GM19372 (cell line): ENCODE data around the gene DNAAF5.

Experiments
- ATAC-seq: cut with Tn5 transposase; IDR thresholded peaks from one replicate; pipeline ENCODE4 v1.9.1; 2021; ENCODE audit warnings: mild to moderate bottlenecking, low read depth, moderate library complexity; ENCODE audit not compliant: unreplicated experiment

The DNAAF5 gene

DNA sequence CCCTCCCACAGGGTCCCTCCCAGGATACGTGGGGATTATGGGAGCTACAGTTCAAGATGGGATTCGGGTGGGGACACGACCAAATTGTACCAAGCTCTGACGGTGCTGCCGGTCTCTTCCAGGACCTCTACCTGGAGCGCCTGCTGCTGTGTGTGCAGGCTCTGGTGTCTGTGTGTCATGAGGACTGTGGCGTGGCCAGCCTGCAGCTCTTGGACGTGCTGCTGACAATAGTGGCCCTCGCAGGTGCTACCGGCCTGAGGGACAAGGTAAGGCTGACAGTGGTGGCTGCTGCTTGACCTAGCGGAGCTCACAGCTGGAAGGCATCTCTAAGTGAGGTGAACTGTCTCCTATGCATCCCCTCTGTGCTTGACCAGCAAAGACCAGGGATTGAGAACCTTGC is 35.1 kb downstream of the DNAAF5 start:
- ATAC-seq: no peak

DNA sequence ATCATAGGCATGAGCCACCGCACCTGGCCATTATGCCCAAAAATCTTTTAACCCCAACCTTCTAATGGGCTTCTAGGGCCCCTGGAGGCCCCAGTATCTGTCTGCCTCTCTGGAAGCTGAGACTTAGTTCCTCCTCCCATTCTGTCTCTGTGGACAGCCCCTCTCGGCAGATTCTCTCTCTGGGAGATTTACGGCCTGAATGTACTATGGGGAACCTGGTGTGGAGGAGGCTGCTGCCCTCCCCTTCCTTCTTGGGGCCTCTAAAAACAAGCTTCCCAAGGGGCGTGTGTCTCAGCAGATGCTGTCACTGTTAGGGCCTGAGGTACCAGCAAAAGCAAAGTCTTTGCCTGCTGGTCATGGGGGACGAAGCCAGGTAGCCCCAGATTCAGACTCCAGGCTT is 36.4 kb downstream of the DNAAF5 start:
- no peak for ATAC-seq

DNA sequence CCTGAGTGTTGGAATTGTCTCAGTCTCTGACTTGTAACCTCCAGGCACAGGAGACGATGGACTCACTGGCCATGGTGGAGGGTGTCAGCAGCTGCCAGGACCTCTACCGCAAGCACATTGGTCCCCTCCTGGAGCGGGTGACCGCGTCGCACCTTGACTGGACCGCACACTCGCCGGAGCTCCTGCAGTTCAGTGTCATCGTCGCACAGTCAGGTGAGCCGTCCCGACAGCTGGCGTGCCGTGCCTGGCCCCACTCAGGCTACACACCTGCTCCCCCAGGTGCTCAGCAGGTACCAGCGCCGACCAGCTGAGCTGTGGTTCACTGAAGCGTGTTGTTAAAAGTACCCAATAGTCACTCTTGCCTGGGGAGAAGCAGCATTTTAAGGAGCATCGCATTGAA is 37.3 kb downstream of the DNAAF5 start:
- no peak for ATAC-seq

DNA sequence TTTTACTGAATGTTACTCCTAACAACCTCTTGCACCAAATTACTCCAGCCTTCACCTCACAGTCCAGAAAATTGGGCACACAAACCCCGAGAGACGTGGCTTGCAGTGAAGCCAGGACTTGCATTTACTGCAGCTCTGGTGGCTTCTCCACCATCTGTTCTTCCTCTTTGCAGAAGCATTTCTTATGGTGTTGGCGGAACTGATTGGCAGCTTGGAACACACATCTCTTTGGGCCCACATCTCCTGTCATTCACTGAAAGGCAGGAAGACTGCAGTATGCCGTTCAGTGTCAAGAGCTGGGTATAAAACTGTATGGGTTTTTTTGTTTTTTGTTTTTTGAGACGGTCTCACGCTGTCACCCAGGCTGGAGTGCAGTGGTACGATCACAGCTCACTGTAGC is 38.9 kb downstream of the DNAAF5 start:
- no peak for ATAC-seq

DNA sequence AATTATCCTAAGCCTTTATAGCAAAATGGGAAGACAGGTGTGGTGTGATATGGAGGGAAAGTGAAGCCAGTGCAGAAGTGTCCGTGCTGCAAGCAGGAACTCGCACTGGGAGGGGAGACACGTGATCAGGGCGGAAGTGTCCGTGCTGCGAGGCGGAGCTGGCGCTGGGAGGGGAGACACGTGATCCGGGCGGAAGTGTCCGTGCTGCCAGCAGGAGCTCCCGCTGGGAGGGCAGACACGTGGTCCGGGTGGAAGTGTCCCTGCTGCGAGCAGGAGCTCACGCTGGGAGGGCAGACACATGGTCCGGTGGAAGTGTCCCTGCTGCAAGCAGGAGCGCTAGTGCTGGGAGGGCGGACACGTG is 41.1 kb downstream of the DNAAF5 start:
- ATAC-seq: no peak

DNA sequence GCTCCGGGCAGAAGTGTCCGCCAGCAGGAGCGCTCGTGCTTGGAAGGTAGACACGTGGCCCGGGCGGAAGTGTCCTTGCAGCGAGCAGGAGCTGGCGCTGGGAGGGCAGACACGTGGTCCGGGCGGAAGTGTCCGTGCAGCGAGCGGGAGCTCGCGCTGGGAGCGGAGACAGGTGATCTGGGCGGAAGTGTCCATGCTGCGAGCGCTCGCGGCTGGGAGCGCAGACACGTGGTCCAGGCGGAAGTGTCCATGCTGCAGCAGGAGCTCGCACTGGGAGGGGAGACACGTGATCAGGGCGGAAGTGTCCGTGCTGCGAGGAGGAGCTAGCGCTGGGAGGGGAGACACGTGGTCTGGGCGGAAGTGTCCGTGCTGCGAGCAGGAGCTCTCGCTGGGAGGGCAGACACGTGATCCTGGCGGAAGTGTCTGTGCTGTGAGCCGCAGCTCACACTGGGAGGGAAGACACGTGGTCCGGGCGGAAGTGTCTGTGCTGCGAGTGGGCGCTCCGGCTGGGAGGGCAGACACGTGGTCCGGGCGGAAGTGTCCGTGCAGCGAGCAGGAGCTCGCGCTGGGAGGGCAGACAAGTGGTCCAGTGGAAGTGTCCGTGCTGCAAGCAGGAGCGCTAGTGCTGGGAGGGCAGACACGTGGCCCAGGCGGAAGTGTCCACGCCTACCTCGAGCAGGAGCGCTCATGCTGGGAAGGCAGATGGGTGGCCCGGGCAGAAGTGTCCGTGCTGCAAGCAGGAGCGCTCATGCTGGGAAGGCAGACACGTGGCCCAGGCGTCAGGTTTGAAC is 41.6 kb downstream of the DNAAF5 start:
- no peak for ATAC-seq

DNA sequence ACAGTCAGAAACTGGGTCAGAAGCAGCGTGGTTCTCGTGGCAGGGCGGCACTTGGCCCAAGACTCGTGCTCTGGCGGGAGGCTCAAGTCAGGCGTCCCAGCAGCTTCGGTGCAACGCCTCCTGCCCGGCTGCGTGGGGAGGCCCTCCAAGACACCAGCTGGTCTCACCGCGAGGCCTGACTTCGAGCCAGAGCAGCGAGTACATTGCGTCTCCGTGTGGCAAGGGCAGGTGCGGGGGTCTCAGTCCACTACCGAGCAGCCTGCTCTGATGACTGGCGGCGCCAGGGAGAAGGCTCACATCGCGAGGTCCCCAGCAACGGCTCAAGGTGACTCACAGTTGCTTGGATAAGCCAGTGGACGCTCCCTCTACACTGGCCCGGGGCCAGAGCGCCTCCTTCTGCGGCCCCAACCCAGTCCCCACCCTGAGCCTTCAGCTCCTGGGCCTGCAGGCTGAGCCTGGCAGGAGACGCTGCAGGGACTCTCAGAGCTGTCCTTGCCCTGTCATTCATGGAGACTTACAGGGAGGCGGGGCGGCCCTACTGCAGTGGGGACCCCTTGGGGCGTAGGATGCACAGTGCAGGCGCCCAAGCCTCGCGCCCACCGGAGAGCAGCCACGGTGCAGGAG is 42.5 kb downstream of the DNAAF5 start:
- ATAC-seq: no peak

DNA sequence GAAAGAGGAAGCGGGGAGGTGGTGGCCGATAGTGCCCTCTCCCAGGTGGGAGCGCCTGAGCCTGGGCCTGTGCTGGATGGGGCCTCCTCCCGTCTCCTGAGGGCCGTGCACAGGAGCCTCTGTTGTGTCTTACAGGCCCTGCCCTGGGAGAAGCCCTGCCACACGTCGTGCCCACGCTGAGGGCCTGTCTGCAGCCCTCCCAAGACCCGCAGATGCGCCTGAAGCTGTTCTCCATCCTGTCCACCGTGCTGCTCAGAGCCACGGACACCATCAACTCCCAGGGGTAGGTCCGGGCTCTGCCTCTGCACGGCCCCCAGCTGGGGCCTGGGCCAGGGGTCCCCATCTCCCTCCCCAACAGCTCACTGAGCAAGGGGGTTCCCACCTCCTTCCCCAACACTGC is 43.8 kb downstream of the DNAAF5 start:
- no peak for ATAC-seq

DNA sequence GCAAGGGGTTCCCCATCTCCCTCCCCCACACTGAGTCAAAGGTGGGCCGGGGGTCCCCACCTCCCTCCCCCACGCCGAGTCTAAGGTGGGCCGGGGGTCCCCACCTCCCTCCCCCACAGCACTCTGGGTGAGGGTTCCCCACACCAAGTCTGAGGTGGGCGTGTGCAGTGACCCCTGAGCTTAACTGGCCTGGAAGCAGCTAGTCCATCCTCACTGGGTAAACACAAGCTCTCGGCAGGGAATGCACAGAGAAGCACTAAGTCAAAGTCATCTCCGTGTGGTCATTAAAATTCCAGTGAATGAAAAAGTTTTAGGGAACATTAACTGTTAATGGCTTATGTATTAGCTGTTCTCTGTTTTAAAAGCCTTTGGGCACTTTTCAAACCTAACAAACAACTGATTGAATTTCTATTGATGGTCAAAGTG is 44.3 kb downstream of the DNAAF5 start:
- ATAC-seq: no peak

DNA sequence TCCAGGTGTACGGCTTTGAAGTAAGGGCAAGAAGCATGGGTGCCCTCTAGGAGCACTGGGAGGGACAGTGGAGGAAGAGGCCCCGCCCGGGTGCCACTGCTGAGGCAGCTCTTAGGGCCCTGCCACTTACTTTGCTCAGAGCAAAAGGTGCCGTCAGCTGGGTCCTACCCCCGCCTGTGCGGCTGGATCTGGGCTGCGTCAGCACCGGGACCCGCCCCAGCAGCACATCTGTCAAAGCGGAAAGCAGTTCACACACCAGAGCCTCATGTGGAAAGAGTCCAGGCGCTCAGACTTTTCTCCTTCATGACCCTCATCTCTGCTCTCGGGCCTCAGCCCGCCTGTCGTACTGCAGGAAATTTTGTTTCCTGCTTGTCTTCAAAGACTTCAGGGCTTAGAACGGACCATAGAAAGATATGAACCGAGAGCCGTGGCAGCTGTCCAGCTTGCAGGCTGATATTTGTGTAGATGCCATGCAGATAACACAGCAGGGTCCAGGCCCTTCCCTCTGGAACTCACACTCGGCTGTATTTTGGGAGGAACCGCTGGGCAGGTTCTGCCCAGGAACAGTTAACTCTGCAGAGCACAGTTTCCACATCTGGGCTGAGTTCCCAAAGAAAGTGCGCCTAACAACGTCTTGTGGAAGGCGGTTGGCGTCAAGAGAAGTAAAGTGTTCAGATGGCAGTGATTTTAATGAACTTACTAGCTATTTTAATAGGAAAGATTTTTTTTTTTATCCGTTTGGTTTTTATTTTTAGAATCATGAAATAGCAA is 44.9 kb downstream of the DNAAF5 start:
- ATAC-seq: no peak

DNA sequence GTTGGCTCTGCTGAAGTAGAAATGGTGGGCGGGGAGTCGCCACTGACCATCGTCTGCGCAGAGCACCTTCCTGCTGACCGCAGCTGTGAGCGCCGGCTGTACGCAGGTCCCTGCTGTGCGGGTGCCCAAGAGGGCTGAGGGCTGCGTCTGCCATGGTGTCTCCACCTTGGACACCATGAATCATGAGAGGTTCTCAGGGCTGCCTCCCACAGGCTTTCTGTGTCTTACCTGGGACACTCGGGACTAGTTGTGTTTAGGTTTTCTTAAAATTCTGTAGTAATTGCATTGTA is 45.5 kb downstream of the DNAAF5 start:
- ATAC-seq: no peak

DNA sequence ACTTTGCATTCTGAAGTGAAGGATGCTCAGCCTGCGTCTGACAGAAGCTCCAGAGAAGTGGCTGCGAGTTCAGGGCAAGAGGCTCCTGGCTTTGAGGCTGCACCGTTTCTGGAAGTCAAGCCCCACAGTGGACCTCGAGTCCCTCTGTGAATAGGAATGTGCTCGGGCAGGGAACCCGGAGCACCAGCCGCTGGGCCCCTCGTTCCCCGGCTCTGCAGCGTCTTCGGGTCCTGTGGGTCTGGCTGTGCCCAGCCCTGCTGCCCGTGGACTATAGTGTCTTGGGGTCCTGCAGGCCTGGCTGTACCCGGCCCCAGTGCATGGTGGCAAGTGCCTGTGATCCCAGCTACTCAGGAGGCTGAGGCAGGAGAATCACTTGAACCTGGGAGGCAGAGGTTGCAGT is 45.9 kb downstream of the DNAAF5 start:
- ATAC-seq: no peak

DNA sequence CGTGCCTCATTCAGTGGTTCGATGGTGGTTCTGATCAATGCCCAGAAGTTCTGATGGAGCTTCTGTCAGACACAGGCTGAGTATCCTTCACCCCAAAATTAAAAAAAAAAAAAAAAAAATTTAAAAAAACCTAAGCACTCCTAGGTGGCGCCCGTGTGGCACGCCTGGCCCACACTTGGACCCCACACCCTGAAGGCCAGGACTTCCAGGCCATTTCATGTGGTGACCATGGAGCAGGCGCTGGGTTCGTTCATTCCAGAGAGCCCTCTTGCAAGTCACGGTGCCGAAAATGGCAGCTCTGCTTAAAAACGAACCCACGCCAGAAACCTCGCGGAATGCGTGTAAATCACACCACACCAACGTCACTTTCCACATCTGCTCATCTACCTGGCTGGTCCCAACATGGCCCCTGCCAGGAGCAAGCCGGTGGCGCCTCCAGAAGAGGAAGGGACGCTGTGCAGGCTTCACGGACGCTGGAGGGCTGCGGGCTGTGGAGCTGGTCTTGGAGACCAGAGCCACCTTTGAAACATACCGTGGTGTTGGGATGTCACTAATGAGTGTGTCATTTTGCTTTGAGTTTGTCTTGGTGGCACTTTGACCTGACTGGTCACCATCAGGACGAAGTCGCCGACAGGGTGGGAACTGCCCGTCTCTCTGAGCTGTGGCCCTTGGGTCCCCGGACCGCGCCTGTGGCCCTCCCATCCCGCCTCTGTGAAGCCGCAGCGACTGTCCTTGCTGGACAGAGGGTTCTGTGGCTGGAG is 46.5 kb downstream of the DNAAF5 start:
- no peak for ATAC-seq

DNA sequence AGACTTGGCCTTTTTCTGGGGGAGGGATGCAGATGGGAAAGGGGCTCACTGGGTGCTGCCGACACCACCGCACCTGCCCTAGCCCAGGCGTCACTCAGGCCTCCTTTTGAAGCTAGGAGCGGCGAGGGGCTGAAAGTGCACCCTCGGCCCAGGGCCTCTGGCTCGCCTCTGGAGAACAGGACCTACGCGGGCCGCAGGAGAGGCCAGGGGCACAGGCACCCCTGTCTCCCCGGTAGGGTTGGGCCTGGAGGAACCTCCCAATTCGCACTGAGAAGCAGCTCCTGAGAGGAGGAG is 47.1 kb downstream of the DNAAF5 start:
- ATAC-seq: no peak

DNA sequence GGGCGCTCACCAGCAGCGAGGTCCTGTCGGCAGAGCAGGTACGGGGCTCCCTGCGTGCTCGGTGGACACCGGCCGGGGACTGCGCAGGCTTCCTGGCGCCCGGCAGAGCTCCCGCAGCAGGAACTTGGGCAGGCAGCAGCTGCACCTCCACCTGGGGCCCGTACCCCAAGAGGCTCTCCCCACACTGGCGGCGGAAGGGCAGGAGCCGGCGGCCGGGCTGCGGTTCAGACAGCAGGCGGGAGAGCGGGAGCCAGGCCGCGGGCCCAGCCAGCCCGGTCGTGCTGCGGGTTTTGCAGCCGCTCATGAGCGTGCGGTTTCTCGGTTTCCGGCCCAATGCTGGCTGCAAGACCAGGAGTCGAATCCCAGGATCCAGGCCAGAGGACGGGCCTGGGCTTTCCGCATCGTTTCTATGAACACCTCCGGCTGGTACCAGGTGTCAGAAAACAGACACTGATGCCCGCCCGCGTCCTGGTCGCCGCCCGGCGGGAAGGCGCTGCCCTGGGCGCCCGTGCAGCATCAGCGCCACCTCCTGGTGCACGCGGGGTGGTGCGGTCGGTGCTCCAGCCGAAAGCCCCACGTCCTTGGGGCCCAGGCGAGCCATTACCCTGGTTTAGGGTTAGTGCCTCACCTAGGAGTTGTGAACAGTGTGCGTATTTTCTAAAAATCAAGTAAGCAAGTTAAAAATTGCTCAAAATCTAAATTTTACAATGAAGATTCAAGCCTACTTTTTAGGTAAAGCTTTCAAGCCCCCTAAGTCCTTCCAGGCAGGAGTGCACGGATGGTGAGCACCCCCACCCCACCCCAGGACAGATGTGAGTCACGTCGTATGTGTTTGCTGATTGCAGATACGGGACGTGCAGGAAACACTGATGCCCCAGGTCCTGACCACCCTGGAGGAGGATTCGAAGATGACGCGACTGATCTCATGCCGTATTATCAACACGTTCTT is 47.9 kb downstream of the DNAAF5 start:
- ATAC-seq: no peak

DNA sequence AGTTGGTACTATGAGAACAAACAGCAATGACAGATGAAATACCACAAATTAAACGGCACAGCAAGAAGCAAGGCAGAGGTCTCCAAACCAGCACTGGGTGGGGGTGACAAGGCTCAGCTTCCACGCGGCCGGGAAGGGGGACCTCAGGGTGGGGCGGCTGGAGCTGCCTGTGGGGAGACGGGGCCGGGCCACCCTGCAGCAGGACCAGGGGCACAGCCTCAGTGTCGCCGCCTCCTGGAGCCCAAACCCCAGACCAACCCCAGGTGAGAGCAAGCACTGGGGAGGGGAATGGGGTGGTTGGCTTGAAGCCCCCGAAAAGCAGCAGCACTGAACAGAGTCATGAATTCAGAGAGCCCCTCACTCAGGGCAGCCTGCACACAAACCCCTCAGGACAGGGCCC is 49.9 kb downstream of the DNAAF5 start:
- no peak for ATAC-seq

DNA sequence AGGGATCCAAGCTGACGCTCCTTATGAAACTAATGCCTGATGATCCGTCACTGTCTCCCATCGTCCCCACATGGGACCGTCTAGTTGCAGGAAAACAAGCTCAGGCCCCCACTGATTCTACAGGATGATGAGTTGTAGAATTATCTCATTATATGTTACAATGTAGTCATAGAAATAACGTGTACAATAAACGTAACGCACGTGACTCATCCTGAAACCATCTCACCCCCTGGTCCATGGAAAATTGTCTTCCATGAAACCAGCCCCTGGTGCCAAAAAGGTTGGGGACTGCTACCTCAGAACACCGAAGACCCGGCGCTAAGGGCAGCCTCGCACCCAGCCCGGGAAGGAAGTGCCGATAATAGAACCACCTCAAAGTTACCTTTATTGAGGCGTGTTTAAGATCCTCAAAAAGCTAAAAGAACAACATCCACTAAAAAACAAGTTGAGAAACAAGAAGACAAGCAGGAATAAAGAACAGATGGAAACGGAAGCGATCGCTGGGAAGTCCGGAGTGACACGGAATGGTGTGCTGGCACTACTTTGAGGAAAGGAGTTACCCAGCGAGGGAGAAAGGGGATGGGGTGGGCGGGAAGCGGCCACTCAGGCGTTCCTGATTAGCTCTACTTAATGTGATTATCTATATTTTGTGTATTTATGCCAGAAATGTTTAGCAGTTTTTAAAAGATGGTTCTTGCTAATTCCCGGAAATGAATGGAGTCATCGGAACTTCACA is 50.7 kb downstream of the DNAAF5 start:
- no peak for ATAC-seq

DNA sequence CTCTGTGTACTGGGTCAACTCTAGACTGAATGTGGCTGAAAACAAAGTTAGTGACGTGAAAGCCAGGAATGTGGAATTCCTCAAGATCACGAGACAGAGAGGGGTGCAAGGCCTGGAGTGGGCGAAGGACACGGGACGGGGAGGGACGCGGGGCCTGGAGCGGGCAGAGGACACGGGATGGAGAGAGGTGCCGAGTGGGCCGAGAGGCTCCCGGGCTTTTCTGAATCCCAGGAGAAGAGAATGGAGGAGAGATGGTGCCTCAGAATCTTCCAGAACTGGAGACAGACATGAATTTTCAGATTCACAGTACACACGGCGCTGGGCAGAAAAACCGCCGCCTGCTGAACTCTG is 51.2 kb downstream of the DNAAF5 start:
- ATAC-seq: no peak

DNA sequence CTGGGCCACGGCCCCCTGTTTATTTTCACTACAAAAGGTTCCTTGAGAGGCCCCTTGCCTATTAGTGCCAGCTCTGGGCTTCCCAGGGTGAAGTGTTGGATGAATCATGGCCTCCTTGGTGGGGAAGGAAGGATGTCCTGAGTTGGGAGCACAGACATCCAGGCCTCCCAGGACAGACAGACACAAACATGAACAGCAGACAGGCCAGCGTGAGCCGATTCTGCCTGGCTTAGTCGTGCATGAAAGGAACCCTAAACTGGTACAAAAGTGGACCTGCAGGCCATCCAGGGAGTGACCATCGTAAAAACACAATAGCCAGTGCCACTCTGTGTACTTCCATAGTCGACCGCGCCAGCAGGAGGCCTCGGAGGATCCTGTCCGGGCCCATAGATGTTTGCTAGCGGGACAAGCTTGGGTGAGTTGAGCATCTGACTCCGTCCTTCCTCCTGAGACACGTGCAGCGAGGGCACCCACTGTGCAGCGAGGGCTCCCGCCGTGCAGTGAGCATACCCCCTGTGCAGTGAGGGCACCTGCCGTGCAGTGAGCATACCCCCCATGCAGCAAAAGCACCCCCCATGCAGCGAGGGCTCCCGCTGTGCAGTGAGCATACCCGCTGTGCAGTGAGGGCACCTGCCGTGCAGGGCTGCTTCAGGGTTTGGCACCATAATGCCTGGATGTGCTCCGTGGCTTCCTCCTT is 51.9 kb downstream of the DNAAF5 start:
- no peak for ATAC-seq
